ENCODE results near the gene ZNF207. TPM values are rescaled to one million over a fixed set of nuclear protein-coding genes. Genes with fewer than 3 reads are reported as not detected.
"Not testable (repeated sequence)": the region's sequence is repeated elsewhere in the genome, so short reads cannot be mapped to it uniquely, and the experiment has no call there.

Gene ZNF207
- total RNA-seq, 1 experiment from 2014 or later: 332 TPM

GRCh38 chr17:32349503-32349853, 479 bp upstream of the ZNF207 start:
- DNase-seq: peak in 1 of 2 experiments; percentile 21
- H3K9me3 ChIP-seq (replicated peaks): no peaks in the 10 kb centered on the region

GRCh38 chr17:32350666-32351418, 885 bp downstream of the ZNF207 start:
- H3K27ac ChIP-seq: peak overlapping the region; percentile 95

More at GRCh38 chr17:32349503-32349853, 479 bp upstream of the ZNF207 start:
- H3K4me1 ChIP-seq: peaks cover 11% of the 10 kb centered on the region
- H3K4me3 ChIP-seq: peak overlapping the region; percentile 89
- peak overlapping the region; percentile 95 for H3K27ac ChIP-seq
- H3K36me3 ChIP-seq: peaks cover 34% of the 10 kb centered on the region
- no peaks in the 10 kb centered on the region for H3K27me3 ChIP-seq

GRCh38 chr17:32352734-32353133, 2.8 kb downstream of the ZNF207 start:
- H3K4me1 ChIP-seq: peaks cover 11% of the 10 kb centered on the region
- H3K4me3 ChIP-seq; H3K9me3 ChIP-seq (replicated peaks); DNase-seq; H3K27me3 ChIP-seq; H3K27ac ChIP-seq: not testable (repeated sequence)
- H3K36me3 ChIP-seq: peaks cover 63% of the 10 kb centered on the region

More at GRCh38 chr17:32350666-32351418, 885 bp downstream of the ZNF207 start:
- H3K36me3 ChIP-seq: peaks cover 48% of the 10 kb centered on the region
- H3K27me3 ChIP-seq: no peaks in the 10 kb centered on the region
- DNase-seq: peak; percentile 27 to 64
- peak overlapping the region; percentile 89 for H3K4me3 ChIP-seq
- no peaks in the 10 kb centered on the region for H3K9me3 ChIP-seq (replicated peaks)
- H3K4me1 ChIP-seq: peaks cover 11% of the 10 kb centered on the region

GRCh38 chr17:32355649-32356377, 5.9 kb downstream of the ZNF207 start:
- no peak for DNase-seq
- Histone ChIP-seq H3K36me3 (peaks cover 91% of the 10 kb centered on the region), H3K27me3 (no peaks in the 10 kb centered on the region), H3K4me3 (no peak overlapping the region), H3K4me1 (peaks cover 11% of the 10 kb centered on the region), H3K9me3 (replicated peaks) (no peaks in the 10 kb centered on the region), H3K27ac (no peak overlapping the region)

- H3K4me1 ChIP-seq: peaks cover 11% of the 10 kb centered on the region
- no peaks in the 10 kb centered on the region for H3K27me3 ChIP-seq
- H3K27ac ChIP-seq: no peak overlapping the region
- no peak overlapping the region for H3K4me3 ChIP-seq
- no peaks in the 10 kb centered on the region for H3K9me3 ChIP-seq (replicated peaks)
- peaks cover 91% of the 10 kb centered on the region for H3K36me3 ChIP-seq
- no peak for DNase-seq
Measured at GRCh38 chr17:32356378-32356743, 6.4 kb downstream of the ZNF207 start.

- no peak for DNase-seq
Measured at GRCh38 chr17:32356750-32357149, 6.8 kb downstream of the ZNF207 start.

GRCh38 chr17:32357615-32358014, 7.7 kb downstream of the ZNF207 start:
- Histone ChIP-seq H3K27ac (no peak overlapping the region), H3K36me3 (peaks cover 93% of the 10 kb centered on the region), H3K4me1 (peaks cover 6% of the 10 kb centered on the region; the same call in 1 of the 2 replicates), H3K4me3 (no peak overlapping the region), H3K27me3 (no peaks in the 10 kb centered on the region), H3K9me3 (replicated peaks) (no peaks in the 10 kb centered on the region)
- no peak for DNase-seq

More at GRCh38 chr17:32356750-32357149, 6.8 kb downstream of the ZNF207 start:
- no peaks in the 10 kb centered on the region for H3K9me3 ChIP-seq (replicated peaks)
- H3K4me1 ChIP-seq: peaks cover 11% of the 10 kb centered on the region
- H3K4me3 ChIP-seq: no peak overlapping the region
- no peaks in the 10 kb centered on the region for H3K27me3 ChIP-seq
- H3K36me3 ChIP-seq: peaks cover 92% of the 10 kb centered on the region
- no peak overlapping the region for H3K27ac ChIP-seq

GRCh38 chr17:32361270-32361669, 11.3 kb downstream of the ZNF207 start:
- H3K4me1 ChIP-seq: no peaks in the 10 kb centered on the region
- no peaks in the 10 kb centered on the region for H3K27me3 ChIP-seq
- no peaks in the 10 kb centered on the region for H3K9me3 ChIP-seq (replicated peaks)
- H3K4me3 ChIP-seq: no peak overlapping the region
- no peak overlapping the region for H3K27ac ChIP-seq
- DNase-seq: no peak
- peaks cover 95% of the 10 kb centered on the region for H3K36me3 ChIP-seq

- H3K36me3 ChIP-seq: peaks cover 92% of the 10 kb centered on the region
- H3K4me1 ChIP-seq: no peaks in the 10 kb centered on the region
- DNase-seq: no peak
- H3K27ac ChIP-seq: no peak overlapping the region
- no peak overlapping the region for H3K4me3 ChIP-seq
- H3K9me3 ChIP-seq (replicated peaks): no peaks in the 10 kb centered on the region
- H3K27me3 ChIP-seq: no peaks in the 10 kb centered on the region
Measured at GRCh38 chr17:32370426-32370825, 20.5 kb downstream of the ZNF207 start.

- Histone ChIP-seq H3K4me3 (no peak overlapping the region), H3K27me3 (no peaks in the 10 kb centered on the region), H3K9me3 (replicated peaks) (no peaks in the 10 kb centered on the region), H3K4me1 (no peaks in the 10 kb centered on the region), H3K27ac (no peak overlapping the region), H3K36me3 (peaks cover 56% of the 10 kb centered on the region)
- no peak for DNase-seq
Measured at GRCh38 chr17:32382526-32383223, 32.7 kb downstream of the ZNF207 start.

GRCh38 chr17:32383926-32384434, 34.0 kb downstream of the ZNF207 start:
- peaks cover 43% of the 10 kb centered on the region for H3K36me3 ChIP-seq
- H3K4me1 ChIP-seq: no peaks in the 10 kb centered on the region
- no peaks in the 10 kb centered on the region for H3K9me3 ChIP-seq (replicated peaks)
- no peak overlapping the region for H3K27ac ChIP-seq
- no peak overlapping the region for H3K4me3 ChIP-seq
- no peak for DNase-seq
- H3K27me3 ChIP-seq: no peaks in the 10 kb centered on the region

- Histone ChIP-seq H3K27me3 (no peaks in the 10 kb centered on the region), H3K36me3 (peaks cover 31% of the 10 kb centered on the region), H3K9me3 (replicated peaks) (no peaks in the 10 kb centered on the region), H3K4me1 (no peaks in the 10 kb centered on the region), H3K4me3 (no peak overlapping the region), H3K27ac (no peak overlapping the region)
- DNase-seq: no peak
Measured at GRCh38 chr17:32385121-32385520, 35.2 kb downstream of the ZNF207 start.

GRCh38 chr17:32385971-32386370, 36.0 kb downstream of the ZNF207 start:
- H3K27me3 ChIP-seq: no peaks in the 10 kb centered on the region

GRCh38 chr17:32386844-32387243, 36.9 kb downstream of the ZNF207 start:
- no peak for DNase-seq
- Histone ChIP-seq H3K4me3 (no peak overlapping the region), H3K27me3 (no peaks in the 10 kb centered on the region), H3K4me1 (no peaks in the 10 kb centered on the region), H3K36me3 (peaks cover 14% of the 10 kb centered on the region), H3K9me3 (replicated peaks) (no peaks in the 10 kb centered on the region), H3K27ac (no peak overlapping the region)

More at GRCh38 chr17:32385971-32386370, 36.0 kb downstream of the ZNF207 start:
- Histone ChIP-seq H3K9me3 (replicated peaks) (no peaks in the 10 kb centered on the region), H3K27ac (no peak overlapping the region), H3K4me1 (no peaks in the 10 kb centered on the region), H3K4me3 (no peak overlapping the region), H3K36me3 (peaks cover 23% of the 10 kb centered on the region)
- no peak for DNase-seq

GRCh38 chr17:32388128-32388527, 38.2 kb downstream of the ZNF207 start:
- H3K4me1 ChIP-seq; H3K27ac ChIP-seq; H3K9me3 ChIP-seq (replicated peaks); H3K36me3 ChIP-seq; H3K4me3 ChIP-seq; DNase-seq; H3K27me3 ChIP-seq: not testable (repeated sequence)

Data from SJCRH30 (cell line).